Caki2 (cell line): ENCODE results near the gene SLC24A3. TPM values are rescaled to one million over a fixed set of nuclear protein-coding genes. Genes with fewer than 3 reads are reported as not detected.

Experiments used
- DNase-seq: peaks from one replicate; pipeline ENCODE4 v3.0.0-alpha.2; 2015; ENCODE audit warnings: low read depth
- in situ Hi-C: cut with HindIII; loops from 2 replicates; pipeline ENCODE4 v1.10.0; 2016; ENCODE audit warnings: low sequenced_read_pairs, low pct_unique_long_range_greater_than_20kb, mixed read lengths
- total RNA-seq: library from RNA; depleted of rRNA; stranded (reverse); fragments of >200 nt; shearing (Covaris generic); gene quantifications from 2 replicates; pipeline ENCODE4 v1.2.3, GENCODE V29; 2014; ENCODE audit warnings: low replicate concordance; rRNA removed

The SLC24A3 gene
- not detected in 2 replicates for total RNA-seq

GRCh38 chr20:19212469-19212815, at the start of gene SLC24A3:
SLC24A3 (plus strand) TSS chr20:19212642.
- in situ Hi-C loops = no loop called here
- DNase-seq = no peak

DNA sequence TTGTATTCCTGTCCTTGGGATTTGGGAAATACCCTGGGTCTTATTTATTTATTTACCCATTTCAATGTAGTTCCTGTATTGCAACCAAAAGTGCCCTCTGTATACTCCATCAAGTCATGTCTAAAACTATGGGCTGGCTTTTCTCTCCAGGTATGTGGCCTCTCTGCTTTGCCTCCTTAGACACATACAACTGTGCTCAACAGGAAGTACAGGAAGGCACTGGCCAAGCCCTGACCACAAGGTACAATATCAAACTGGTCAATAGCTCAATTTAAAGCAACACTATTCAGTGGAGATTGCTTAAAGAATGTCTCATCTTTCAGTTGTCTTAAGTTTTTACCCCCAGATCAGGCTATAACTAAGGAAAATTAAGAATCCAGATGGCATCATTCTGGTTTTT, 42.3 kb upstream of the SLC24A3 start:
- no peak for DNase-seq
- in situ Hi-C loops = no loop called here

DNA sequence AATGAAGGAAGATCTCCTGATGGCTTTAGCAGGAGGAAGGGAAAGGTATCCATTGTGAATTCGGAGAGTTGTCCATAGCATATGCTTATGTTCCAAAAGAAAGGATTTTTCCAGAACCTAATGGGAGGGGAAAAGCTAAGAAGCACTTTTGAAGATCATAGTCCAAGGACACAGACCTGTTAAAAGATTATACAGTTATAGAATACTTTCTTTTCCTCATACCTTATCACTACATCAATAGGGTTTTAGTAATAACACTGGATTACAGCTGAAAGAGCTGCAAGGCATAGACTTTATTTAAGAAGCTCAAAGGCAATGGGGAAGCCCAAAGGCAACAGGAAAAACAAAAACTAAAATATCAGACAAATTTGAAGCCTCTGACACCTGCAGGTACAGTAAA, 39.8 kb upstream of the SLC24A3 start:
- in situ Hi-C loops = no loop called here
- no peak for DNase-seq

DNA sequence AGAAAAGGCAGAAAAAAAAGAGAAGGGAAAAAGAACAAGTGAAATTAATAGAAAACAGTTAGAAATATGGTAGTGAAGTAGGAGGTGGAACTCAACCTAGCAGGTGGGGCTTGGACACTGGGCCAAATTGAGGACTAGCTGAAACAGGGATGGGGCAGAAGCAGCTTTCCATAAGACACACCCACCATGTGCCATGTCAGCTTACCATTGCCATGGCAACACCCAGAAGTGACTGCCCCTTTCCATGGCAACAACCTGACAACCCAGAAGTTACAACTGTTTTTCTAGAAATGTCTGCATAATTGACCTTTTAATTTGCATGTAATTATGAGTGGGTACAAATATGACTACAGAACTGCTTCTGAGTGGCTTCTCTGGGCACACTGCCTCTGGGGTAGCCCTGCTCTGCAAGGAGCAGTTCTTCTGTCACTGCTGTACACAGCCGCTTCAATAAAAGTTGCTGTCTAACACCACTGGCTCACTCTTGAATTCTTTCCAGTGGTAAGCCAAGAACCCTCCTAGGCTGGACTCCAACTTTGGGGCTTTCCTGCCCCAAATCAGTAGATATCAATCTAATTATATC, 35.9 kb upstream of the SLC24A3 start:
- no peak for DNase-seq
- in situ Hi-C loops = no loop called here

GRCh38 chr20:19181552-19181951, 30.9 kb upstream of the SLC24A3 start:
- in situ Hi-C loops = no loop called here
- DNase-seq = no peak

- in situ Hi-C loops = no loop called here
- DNase-seq = no peak
These were observed 27.4 kb upstream of the SLC24A3 start for GRCh38 chr20:19185083-19185482.

DNA sequence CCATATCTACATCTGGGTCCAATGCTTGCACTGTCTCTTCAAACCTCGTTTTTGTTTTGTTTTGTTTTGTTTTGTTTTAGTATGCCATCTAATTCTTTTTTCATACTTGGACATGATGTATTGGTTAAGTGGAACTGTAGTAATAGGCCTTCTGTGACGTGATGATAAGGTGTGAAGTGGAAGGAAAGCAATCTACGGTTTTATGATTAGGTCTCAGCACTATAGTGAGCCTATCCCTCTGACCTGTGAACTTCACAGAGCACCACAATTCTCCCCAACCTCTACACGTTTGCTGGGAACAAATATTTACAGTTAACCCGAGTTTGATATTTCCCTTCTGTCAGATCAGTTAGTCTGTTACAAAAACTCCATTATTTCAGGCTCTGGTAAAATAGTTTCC, 19.1 kb upstream of the SLC24A3 start:
- in situ Hi-C loops = no loop called here
- no peak for DNase-seq

DNA sequence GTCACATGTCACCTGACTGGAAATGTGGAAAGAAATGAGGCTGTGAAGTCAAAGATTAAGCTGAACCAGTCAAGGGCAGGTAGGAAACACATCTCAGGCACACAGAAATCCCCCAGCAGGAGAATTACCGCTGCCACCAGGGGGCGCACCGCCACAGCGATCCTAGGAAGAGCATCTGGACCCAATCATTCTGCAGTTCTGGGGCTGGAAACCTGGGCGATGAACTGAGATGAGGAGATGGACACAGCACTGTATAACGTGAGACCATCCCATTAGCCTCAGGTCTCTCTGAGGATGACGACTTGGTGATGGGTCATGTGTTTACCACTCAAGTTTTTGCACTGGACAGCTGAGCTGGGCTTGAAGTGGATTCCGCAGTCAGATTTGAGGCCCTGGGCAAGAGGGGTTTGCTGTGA, 6.5 kb upstream of the SLC24A3 start:
- peak; percentile 44 for DNase-seq
- in situ Hi-C loops = no loop called here

DNA sequence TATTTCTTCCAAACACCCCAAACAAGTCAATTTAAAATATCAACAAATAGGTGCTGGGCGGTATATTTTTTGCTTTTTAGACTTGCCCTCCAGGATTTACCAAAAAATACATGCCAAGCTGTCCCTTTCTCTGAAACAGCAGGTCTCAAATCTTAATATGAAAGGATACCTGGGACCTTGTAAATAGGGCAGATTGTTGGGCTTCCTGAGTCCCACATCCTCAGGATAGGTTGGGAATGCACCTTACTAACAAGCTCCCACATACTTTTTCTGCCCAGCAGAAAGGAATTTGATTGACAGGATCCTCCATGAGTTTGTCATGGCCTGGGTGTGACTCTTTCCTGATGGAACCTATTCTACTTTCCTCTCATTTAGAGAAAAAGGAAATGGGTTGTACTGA, 4.9 kb upstream of the SLC24A3 start:
- no peak for DNase-seq
- in situ Hi-C loops = no loop called here

DNA sequence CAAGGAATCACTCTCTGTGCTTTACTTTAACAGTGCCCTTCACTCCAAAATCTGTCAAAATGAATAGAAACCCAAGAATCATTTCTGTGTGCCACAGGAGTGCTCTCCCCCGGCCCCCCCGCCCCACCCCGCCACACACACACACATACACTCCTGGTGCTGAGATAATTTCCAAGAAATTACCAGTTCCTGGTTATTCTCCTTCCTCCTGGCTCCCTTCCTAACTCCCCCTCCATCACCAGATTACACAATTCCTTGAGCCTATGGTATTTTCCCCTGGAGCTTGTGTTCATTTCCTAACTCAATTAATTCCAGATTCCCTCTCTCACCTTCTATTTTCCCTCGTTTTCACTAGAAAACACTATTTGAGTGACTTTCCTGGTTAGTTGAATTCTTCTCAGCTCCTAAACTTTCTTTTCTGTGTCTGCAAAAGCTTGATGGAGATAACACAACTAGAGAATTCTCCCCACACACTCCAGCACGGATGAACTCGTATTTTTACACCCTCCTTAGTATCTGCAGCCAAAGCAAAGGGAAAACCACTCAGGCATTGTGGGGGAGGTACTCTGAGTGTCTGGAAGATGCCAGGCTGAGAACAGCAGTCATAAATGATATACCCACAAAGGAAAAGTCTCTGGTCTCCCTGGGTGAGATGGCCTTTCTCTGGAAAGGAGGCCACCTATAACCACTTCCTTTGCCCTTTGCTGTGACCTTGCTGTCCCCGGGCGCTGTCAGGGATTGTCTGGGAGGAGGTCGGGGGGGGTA, 1.9 kb upstream of the SLC24A3 start:
- DNase-seq = no peak
- in situ Hi-C loops = no loop called here

DNA sequence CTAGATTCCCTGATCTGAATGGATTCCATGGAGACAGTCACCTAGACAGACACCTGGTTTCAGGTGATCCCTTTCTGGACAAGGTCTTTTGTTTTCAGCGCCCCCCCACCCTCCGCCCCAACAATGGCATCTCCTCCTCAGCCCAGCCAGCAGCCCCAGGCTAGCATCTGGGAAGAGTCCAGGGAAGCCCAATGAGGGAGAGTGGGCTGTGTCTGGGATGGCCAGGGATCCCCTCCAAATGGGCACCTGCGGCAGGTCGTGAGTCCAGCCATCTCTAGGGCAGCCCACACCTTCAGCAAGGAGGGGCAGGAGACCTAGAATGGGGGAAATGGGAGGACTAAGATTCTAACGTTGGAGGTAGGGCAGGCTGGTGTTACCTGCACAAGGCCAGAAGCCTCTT, 1.2 kb upstream of the SLC24A3 start:
- no peak for DNase-seq
- in situ Hi-C loops = no loop called here

DNA sequence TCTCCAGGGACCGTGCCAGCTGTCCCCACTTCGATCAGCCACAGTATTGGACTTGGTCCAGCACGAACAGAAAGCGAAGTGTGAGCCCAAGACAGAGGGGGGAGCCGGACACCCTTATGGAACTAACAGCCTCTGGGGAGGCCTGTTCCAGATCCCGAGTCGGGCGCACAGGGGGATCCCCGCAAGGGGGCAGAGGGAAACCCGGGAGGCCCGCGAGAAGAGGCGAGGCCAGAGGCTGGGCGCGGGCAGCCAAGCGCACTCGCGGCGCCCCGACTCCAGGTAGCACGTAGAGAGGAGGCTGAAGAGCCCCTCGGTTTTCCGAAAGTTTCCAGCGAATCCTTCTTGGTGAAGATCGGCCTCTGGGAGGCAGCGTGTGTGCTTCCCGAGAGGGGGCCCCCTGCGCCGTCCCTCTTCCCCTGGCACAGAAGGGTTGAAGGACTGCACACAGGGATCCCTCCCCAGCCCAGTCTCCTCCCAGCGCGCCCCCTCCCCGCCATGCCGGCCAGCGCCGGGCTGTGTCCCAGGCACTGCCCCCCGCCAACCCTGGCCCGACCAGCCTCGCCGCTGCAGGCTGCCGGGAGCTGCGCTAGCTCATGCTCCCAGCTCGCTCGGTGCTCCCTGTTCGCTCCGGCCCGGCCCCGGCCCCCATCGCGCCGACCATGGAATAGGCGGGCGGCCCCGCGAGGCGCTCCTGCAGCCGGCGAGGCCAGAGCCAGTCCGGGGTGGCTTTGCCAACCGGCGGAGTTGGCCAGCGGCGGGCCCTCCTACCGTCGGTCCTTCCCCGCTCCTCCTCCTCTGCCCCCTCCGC, 577 bp upstream of the SLC24A3 start:
- DNase-seq = peak; percentile 27
- in situ Hi-C loops = no loop called here

- DNase-seq = peak; percentile 54
- in situ Hi-C loops = no loop called here
These were observed 520 bp downstream of the SLC24A3 start for GRCh38 chr20:19212821-19213502.

DNA sequence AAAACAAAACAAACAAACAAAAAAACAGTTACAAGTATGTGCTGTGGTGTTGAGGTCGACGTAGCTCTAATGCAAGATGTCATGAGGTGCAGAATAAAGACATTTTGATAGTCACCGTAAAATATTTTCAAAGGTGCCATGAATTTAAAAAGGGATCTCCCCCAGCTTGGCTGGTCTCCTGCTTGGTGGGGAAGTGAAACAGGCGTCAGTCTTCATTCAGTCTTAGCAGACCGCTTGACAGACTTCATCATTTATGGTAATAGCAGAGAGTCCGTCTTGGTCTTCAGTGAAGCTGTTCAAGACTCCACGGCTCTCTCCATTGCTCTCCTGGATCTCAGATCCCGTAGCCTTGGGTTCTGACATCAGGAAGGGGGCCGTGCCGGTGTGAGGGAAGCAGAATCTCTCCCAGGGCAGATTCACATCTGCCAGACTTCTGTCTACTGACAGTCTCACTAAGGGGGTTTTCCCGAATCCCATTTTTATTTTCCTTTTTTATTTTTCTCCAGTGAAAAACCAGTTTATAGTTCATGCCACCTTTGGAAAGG, 1.6 kb downstream of the SLC24A3 start:
- DNase-seq = no peak
- in situ Hi-C loops = no loop called here

DNA sequence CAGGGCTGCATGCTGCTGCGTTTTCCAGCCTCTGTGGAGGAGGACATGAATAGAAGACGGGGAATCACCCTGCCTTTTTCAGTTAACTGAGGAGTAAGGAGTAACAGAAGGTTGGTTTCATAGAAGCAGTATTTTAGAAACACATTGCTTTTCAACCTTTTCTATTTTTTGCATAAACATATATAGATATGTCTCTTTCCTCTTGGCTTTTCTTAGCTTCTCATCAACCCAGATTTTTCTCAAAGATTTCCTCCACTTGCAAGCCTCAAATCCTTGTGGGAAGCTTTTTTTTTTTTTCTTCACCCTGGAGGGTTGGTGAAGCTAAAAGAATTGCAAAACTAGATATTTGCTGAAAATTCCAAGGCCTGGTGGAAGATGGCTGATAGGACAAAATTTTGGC, 6.0 kb downstream of the SLC24A3 start:
- in situ Hi-C loops = no loop called here
- DNase-seq = no peak

DNA sequence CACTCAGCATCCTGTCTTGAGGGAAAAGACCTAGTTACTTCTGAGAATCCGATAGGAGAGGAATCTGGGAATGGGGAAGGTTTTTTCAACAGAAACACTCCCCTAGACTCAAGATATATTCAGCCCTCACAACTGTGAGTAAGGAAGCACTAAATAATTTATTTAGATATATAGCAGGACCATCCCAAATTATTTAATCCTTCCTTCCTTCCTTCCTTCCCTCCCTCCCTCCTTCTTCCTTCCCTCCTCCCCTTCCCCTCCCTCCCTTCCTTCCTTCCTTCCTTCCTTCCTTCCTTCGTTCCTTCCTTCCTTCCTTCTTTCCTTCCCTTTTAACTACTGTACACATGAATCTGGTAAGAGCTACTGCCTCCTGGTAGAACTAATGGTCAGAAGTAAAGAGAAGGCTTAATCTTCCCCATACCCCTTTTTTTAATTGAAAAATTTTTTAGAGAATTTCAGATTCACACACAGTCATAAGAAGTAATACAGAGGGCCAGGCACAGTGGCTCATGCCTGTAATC, 10.1 kb downstream of the SLC24A3 start:
- no peak for DNase-seq
- in situ Hi-C loops = no loop called here

- DNase-seq = no peak
- in situ Hi-C loops = no loop called here
These were observed 11.2 kb downstream of the SLC24A3 start for GRCh38 chr20:19223640-19224039.

- in situ Hi-C loops = no loop called here
- DNase-seq = no peak
These were observed 19.1 kb downstream of the SLC24A3 start for GRCh38 chr20:19231359-19232035.
